Spleen (tissue), 11 donors: ENCODE data around the gene S100A6. TPM values are rescaled to one million over a fixed set of nuclear protein-coding genes. Genes with fewer than 3 reads are reported as not detected.

Source experiments
- DNase-seq: peaks from one replicate; pipeline ENCODE4 v3.0.0-alpha.2; 2020
- H3K27ac ChIP-seq, 8 donors: fragments of 200-600 bp; sonication (generic) in 7 of 8; 1 replicate in 4 of 8; 2 replicates in 4 of 8; pipeline versions ENCODE4 v1.5.0 to v1.8.0; 2016 to 2021; ENCODE audit warnings: inconsistent platforms in 4 of 8, mild to moderate bottlenecking in 4 of 8, moderate library complexity in 1 of 8
- H3K27me3 ChIP-seq, 7 donors: fragments of 200-600 bp; sonication (generic) in 6 of 7; replicated peaks in 1 of 7; 1 replicate in 4 of 7; 2 replicates in 3 of 7; pipeline versions ENCODE4 v1.5.0 to v1.8.0; 2016 to 2021; ENCODE audit warnings: inconsistent platforms in 3 of 7, mild to moderate bottlenecking in 1 of 7
- H3K36me3 ChIP-seq, 6 donors: fragments of 200-600 bp; sonication (generic) in 5 of 6; 1 replicate in 4 of 6; 2 replicates in 2 of 6; pipeline versions ENCODE4 v1.5.0 to v1.8.0; 2016 to 2021; ENCODE audit warnings: inconsistent platforms in 2 of 6
- H3K4me1 ChIP-seq, 6 donors: fragments of 200-600 bp; sonication (generic) in 5 of 6; 1 replicate in 3 of 6; 2 replicates in 3 of 6; pipeline versions ENCODE4 v1.5.0 to v1.8.0; 2016 to 2021; ENCODE audit warnings: inconsistent platforms in 3 of 6
- H3K4me3 ChIP-seq, 8 donors: fragments of 200-600 bp; sonication (generic) in 7 of 8; 1 replicate in 4 of 8; 2 replicates in 4 of 8; pipeline versions ENCODE4 v1.5.0 to v1.8.0; 2016 to 2021; ENCODE audit warnings: inconsistent platforms in 4 of 8, mild to moderate bottlenecking in 4 of 8, moderate library complexity in 2 of 8
- H3K9me3 ChIP-seq, 8 donors: fragments of 200-600 bp; sonication (generic) in 7 of 8; 1 replicate in 4 of 8; 2 replicates in 4 of 8; pipeline versions ENCODE4 v1.5.0 to v1.8.0; 2016 to 2021; ENCODE audit warnings: inconsistent platforms in 4 of 8
- POLR2A ChIP-seq, 3 donors: fragments of 450-650 bp; IDR thresholded peaks; one replicate each; pipeline ENCODE4 v1.5.1; 2017; ENCODE audit warnings: antibody characterized with exemption in 3 of 3, mild to moderate bottlenecking in 1 of 3
- POLR2AphosphoS5 ChIP-seq, 3 donors: sonication (generic); formaldehyde crosslinking; IDR thresholded peaks; one replicate each; pipeline ENCODE4 v1.5.1; 2017; ENCODE audit warnings: antibody characterized with exemption in 3 of 3
- WGBS, 5 donors: extraction: QIAGEN DNeasy Blood & Tissue Kit in 3 of 5; methylation state at CpG; one replicate each; pipeline versions ENCODE4 v1.1.5 to v1.1.7; 2013 to 2018; 5-methylcytosine and 5-hydroxymethylcytosine counted together
- intact Hi-C: fragments of 100-400 bp; cut with DNase I; formaldehyde crosslinking; loops from one replicate; pipeline ENCODE4 v1.15.0; 2023; ENCODE audit warnings: low total_unique reads
- polyA plus RNA-seq, 3 donors: library from polyadenylated mRNA; stranded (reverse); fragments of 200-250 nt; gene quantifications; one replicate each; pipeline ENCODE4 v1.2.1, GENCODE V29; 2013
- total RNA-seq, 7 donors: library from RNA; depleted of rRNA in 3 of 7; stranded (reverse); fragments of >200 nt in 3 of 7; fragmentation: NEBNext Ultra II Directional in 4 of 7; extraction: Animal tissue kit (Norgen Biotek cat#: 25700) in 4 of 7; gene quantifications; one replicate each; pipeline versions ENCODE4 v1.1.0 to v1.2.1, GENCODE V29; 2016 to 2021
- TF ChIP-seq, protein P1 (sequence below), 11 experiments: fragments of 200-600 bp in 7 of 11; fragments of 450-650 bp in 4 of 11; sonication (generic) in 4 of 11; IDR thresholded peaks in 8 of 11; conservative IDR thresholded peaks in 3 of 11; 1 replicate in 7 of 11; 2 replicates in 4 of 11; pipeline versions ENCODE4 v1.4.0 to v1.8.0; 2016 to 2021; ENCODE audit warnings: antibody characterized with exemption in 11 of 11, inconsistent platforms in 4 of 11, mild to moderate bottlenecking in 1 of 11
- donor health status: healthy with polysubstance abuse.
- donor health status: DM: no; HTN: no; CAD: no; lungs with moderate emphysema.
- donor health status: DM: no; HTN: no; CAD: no.
- donor health status: Bipolar disorder and iron deficiency.
- donor health status: healthy.
- donor health status: DM: no; HTN: no; CAD: no.
- donor health status: DM: yes; HTN: yes; CAD: no.

Gene S100A6
- total and polyA plus RNA-seq, 10 donors, result 121 to 779 (median 226) TPM

DNA sequence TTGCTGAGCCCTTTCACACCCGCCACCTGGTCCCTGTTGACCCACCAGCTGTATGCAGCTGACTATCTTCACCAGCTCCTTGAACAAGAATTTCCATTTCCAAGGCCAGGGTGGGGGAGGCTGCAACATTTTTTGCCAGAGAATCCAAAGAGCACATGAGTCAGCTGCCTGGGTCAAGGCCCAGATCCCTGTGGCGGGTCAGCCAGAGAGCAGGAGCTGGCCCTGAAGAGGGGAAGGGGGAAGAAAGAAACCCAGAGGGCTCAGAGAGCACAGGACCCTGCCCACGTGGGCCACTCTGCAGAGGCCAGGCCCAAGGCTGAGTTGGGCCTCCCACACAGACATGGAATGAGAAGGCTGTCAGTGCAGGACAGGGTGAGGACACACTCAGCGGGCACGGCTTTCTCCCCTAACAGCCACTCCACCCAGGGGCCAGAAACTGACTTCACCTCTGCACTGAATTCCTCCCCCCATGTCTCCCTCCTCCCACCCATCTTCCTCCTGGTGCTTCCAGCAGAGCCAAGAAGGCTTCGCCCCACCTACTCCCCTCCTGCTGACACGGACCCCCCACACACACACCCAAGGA is 28.9 kb downstream of the S100A6 start:
- TF ChIP-seq POLR2A (IDR thresholded peaks at IDR 0.05) (no peak), POLR2AphosphoS5 (IDR thresholded peaks at IDR 0.05) (peak; percentile 62 to 83 (median 75))
- TF ChIP-seq, protein P1, sequence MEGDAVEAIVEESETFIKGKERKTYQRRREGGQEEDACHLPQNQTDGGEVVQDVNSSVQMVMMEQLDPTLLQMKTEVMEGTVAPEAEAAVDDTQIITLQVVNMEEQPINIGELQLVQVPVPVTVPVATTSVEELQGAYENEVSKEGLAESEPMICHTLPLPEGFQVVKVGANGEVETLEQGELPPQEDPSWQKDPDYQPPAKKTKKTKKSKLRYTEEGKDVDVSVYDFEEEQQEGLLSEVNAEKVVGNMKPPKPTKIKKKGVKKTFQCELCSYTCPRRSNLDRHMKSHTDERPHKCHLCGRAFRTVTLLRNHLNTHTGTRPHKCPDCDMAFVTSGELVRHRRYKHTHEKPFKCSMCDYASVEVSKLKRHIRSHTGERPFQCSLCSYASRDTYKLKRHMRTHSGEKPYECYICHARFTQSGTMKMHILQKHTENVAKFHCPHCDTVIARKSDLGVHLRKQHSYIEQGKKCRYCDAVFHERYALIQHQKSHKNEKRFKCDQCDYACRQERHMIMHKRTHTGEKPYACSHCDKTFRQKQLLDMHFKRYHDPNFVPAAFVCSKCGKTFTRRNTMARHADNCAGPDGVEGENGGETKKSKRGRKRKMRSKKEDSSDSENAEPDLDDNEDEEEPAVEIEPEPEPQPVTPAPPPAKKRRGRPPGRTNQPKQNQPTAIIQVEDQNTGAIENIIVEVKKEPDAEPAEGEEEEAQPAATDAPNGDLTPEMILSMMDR (IDR thresholded peaks at IDR 0.05 in 8 of 11, conservative IDR thresholded peaks at IDR 0.05 in 3 of 11), result no peak
- Histone ChIP-seq H3K4me3 (no peak overlapping the region), H3K27ac (peak overlapping the region in 6 of 8 donors; percentile 13 to 63 (median 46)), H3K9me3 (no peaks in the 10 kb centered on the region), H3K27me3 (no peaks in the 10 kb centered on the region), H3K4me1 (peaks cover 0 to 11% (median 7%) of the 10 kb centered on the region in 6 donors), H3K36me3 (no peaks in the 10 kb centered on the region)
- intact Hi-C loops, result no loop called here
- WGBS, 5 donors, result 57 to 84% (median 72%) methylated on average over 6 to 7 of the region's 7 CpGs
- DNase-seq, result no peak

- no peak for DNase-seq
- Histone ChIP-seq H3K36me3 (no peaks in the 10 kb centered on the region), H3K4me3 (no peak overlapping the region), H3K27ac (peak overlapping the region in 4 of 8 donors; percentile 13 to 49 (median 30)), H3K4me1 (peaks cover 0 to 9% (median 7%) of the 10 kb centered on the region in 6 donors), H3K27me3 (no peaks in the 10 kb centered on the region), H3K9me3 (no peaks in the 10 kb centered on the region)
- 84 to 92% (median 89%) methylated on average over 5 of the region's 5 CpGs for WGBS, 5 donors
- TF ChIP-seq, protein P1 (IDR thresholded peaks at IDR 0.05 in 8 of 11, conservative IDR thresholded peaks at IDR 0.05 in 3 of 11), result no peak
- no peak for TF ChIP-seq POLR2AphosphoS5 (IDR thresholded peaks at IDR 0.05)
- no peak for TF ChIP-seq POLR2A (IDR thresholded peaks at IDR 0.05)
- intact Hi-C loops, result no loop called here
Measured at GRCh38 chr1:153506386-153506785, 29.4 kb downstream of the S100A6 start.

- Histone ChIP-seq H3K9me3 (no peaks in the 10 kb centered on the region), H3K4me1 (peaks cover 0 to 1% (median 0%) of the 10 kb centered on the region in 6 donors), H3K27me3 (no peaks in the 10 kb centered on the region), H3K36me3 (no peaks in the 10 kb centered on the region), H3K27ac (no peak overlapping the region), H3K4me3 (no peak overlapping the region)
- DNase-seq, result no peak
- TF ChIP-seq POLR2A (IDR thresholded peaks at IDR 0.05) (no peak), POLR2AphosphoS5 (IDR thresholded peaks at IDR 0.05) (no peak)
- TF ChIP-seq, protein P1 (IDR thresholded peaks at IDR 0.05 in 8 of 11, conservative IDR thresholded peaks at IDR 0.05 in 3 of 11), result no peak
- intact Hi-C loops, result no loop called here
- WGBS, 5 donors, result 78 to 100% (median 88%) methylated on average over 1 of the region's 1 CpG
Measured at GRCh38 chr1:153505576-153505975, 30.2 kb downstream of the S100A6 start.

- no peaks in the 10 kb centered on the region for H3K36me3 ChIP-seq
- 63 to 83% (median 76%) methylated on average over 3 of the region's 3 CpGs for WGBS, 5 donors
- intact Hi-C loops, result no loop called here
- no peak overlapping the region for H3K4me3 ChIP-seq
- DNase-seq, result no peak
- H3K27ac ChIP-seq, result no peak overlapping the region
- H3K4me1 ChIP-seq, result no peaks in the 10 kb centered on the region
- peaks cover 0 to 5% (median 0%) of the 10 kb centered on the region in 7 donors for H3K27me3 ChIP-seq
- H3K9me3 ChIP-seq, result no peaks in the 10 kb centered on the region
- no peak for TF ChIP-seq POLR2AphosphoS5 (IDR thresholded peaks at IDR 0.05)
- TF ChIP-seq POLR2A (IDR thresholded peaks at IDR 0.05), result no peak
- TF ChIP-seq, protein P1 (IDR thresholded peaks at IDR 0.05 in 8 of 11, conservative IDR thresholded peaks at IDR 0.05 in 3 of 11), result no peak
Measured at GRCh38 chr1:153503766-153504165, 32.0 kb downstream of the S100A6 start.
